GM12891 (cell line): ENCODE results near the gene RAD9A.

Experiments used
- POLR2A ChIP-seq: IDR thresholded peaks from 2 replicates; pipeline ENCODE4 v1.6.1; 2011; ENCODE audit warnings: low read depth, low read length, control low read depth
- POLR2AphosphoS5 ChIP-seq: IDR thresholded peaks from 2 replicates; pipeline ENCODE4 v1.6.1; 2011; ENCODE audit warnings: low read depth, low read length, control low read depth

- TF ChIP-seq POLR2A = no peak
- TF ChIP-seq POLR2AphosphoS5 = no peak
These were observed 4.7 kb upstream of the RAD9A start for GRCh38 chr11:67387069-67387468.
